RPMI8226 (cell line): Measurements from ENCODE around the gene MYO7B.
"Not testable (repeated sequence)": the region's sequence is repeated elsewhere in the genome, so short reads cannot be mapped to it uniquely, and the experiment has no call there.

Experiments used
- DNase-seq: peaks from one replicate; pipeline ENCODE4 v3.0.0-alpha.2; 2015

Gene MYO7B

DNA sequence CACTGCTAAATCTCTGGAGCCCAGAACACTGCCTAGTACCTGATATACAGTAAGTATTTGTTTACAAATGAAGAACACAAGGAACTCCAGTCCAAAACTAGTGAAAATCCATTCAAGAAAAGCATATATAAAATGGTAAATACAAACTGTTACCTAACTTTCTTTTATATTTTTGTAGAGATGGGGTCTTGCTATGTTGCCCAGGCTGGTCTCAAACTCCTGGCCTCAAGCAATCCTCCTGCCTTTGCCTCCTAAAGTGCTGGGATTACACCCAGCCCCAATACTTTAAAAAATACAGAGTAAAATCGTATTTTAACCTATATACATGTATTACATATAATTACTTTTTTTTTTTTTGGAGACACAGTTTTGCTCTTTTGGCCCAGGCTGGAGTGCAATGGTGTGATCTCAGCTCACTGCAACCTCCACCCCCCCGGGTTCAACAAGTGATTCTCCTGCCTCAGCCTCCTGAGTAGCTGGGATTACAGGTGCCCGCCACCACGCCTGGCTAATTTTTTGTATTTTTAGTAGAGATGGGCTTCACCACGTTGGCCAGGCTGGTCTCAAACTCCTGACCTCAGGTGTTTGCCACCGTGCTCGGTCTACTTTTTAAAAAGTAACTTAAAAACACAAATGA lies 11.2 kb upstream of the MYO7B start:
- DNase-seq: not testable (repeated sequence)

DNA sequence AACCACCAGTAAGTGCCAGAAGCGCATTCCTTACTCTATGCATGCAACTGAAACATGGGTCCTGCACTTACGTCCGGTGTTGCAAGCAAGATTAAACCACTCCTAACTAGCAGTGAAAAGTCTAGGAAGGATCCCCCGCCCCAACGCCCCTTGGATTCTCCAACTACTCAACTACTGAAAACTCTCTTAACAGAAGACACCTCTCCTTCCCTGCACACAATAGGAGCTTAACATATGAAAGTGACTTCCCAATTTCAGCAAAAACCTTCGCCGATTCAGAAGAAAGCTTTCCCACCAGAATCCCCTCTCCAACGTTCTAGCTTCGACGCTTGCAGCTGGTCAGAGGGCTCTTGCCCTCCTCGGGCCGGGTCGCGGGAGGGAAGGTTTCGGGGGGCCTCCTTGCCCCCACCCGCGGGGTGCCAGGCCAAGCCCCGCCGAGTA lies 9.8 kb upstream of the MYO7B start:
- DNase-seq: peak; percentile 38

DNA sequence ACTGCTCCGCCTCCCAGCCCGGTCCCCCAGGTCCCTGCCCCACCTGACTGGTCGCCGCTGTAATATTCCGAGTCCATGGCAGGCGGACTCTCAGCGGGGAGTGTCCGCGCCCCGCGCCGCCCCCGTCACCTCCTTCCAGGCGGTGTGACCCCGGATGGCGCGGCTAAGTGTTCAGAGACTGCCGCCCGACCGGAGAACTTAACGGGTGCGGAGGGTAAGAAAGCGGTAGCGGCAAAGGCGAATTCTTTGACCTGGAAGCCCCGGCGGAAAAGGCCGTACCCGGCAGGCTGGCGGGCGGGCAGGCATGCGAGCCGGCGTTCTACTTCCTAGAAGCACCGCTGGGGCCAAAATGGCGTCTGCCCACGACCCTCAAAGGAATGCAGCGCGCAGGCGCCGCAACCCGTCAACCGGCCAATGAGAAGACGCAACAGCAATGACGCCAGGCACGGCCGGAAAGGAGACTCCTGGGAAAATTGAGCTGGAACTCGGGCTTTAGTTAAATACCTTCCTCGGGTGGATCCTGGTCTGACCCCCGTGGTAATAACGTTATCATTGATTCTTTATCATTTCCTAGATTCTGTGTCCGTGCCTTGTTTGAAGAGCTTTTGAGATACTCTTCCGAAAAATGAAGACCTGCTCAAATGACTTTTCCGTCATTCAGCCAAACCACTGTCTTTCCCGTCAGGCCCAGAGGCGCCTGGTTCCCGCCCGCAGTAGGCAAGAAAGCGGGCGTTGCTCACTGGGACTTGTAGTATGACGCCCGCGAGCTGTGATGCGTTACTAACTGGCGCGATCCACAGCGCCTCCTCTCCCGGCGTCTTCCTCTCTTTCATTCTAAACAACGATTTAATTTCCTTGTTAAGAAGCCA lies 9.1 kb upstream of the MYO7B start, which contains the start of gene IWS1:
TSS of gene IWS1 (minus strand) at position 358 of the 869 bp plus-strand sequence. CDS start at position 77, 281 bp downstream.
- peak; percentile 96 for DNase-seq

- DNase-seq: peak; percentile 48
Observed at GRCh38 chr2:127527001-127527804, 8.3 kb upstream of the MYO7B start.

- DNase-seq: no peak
Observed at GRCh38 chr2:127528487-127528886, 7.0 kb upstream of the MYO7B start.

DNA sequence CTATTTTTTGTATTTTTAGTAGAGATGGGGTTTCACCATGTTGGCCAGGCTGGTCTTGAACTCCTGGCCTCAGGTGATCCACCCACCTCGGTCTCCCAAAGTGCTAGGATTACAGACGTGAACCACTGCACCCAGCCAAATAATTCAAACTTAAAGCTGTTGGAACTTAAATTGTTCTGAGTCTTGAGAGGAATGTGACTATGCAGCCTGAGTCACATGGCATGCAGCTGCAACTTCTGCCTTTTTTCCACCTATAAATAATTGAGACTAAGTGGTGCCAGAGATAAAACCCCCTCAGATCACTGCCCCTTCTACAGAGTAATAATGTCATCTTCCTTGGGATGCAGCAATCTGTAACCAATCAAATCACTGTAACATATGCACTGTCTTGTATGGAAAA lies 6.1 kb upstream of the MYO7B start:
- DNase-seq: not testable (repeated sequence)

DNA sequence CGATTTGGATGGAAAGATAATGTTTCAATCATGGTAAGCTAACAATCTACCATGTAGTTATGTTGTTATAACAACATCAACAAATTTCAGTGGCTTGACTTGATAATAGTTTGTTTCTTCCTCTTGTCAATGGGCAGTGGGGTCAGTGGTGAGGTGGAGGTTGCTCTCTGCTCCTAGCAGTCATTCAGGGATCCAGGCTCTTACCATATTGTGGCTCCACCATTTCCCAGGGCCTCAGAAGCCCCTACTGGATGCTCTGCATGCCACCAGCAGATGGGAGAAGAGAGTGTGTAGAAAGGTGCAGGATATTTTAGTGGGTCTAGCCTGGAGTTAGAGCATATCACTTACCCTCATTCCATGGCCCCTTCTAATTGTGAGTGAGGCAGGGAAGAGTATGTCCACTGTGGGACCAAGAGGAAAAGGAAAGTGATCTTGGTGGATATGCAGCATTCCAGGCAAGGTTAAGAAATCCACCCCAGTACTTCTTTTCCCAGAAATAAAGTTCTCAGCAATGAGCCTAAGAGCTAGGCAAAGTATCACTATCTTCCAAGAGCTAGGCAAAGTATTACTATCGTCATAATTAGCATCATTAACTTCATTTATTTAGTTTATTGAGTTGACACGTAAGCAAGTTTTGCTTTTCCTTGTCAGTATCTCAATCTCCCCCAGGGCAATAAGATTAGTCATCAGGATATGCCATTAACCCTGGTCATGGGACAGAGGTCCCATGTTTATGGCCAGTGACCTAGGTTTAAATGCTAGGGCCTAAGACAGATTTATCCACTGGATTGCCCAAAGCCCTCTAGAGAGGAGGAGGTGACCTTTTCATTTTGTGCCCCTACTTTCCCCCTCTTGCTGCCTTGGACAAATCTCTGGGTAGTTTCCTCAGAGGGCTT lies 5.0 kb upstream of the MYO7B start:
- no peak for DNase-seq

DNA sequence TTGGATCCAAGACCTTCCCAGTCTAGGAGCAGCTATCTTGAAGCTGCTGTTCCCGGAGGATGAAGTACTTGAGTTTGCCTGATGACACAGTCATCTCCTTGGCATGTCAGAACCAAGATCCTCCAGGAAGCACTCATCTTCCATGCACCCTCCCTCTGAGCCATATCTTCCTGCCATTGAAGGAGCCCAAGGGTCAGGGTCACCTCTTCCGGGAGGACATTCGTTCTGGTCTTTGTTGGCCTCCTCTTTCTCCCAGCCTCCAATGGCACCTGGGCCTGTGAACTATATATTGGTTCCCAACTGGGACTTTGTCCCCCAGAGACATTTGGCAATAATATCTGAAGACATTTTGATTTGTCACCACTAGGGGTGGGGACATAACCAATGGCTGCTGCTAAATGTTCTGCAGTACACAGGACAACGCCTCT lies 4.2 kb upstream of the MYO7B start:
- DNase-seq: no peak

DNA sequence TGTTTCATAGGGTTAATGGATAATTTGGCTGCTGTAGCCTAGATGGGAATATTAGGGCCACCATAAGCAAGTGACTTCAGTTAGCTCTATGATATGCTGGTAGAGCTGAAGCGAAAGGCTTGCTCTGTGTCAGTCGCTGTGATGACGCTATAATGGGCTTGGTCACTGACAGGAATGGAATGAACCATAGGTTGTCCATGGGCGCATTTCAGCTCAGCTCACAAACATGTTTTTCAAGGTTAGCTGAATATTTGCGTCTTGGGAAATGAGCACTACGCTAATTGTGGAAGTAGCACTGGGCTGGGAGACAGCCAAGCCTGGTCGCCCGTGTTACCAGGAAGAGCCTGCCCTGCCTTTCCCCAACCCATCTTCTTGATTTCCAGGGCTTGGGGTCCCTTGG lies 3.2 kb upstream of the MYO7B start:
- no peak for DNase-seq

- no peak for DNase-seq
Observed at GRCh38 chr2:127535918-127536317, 435 bp downstream of the MYO7B start.

DNA sequence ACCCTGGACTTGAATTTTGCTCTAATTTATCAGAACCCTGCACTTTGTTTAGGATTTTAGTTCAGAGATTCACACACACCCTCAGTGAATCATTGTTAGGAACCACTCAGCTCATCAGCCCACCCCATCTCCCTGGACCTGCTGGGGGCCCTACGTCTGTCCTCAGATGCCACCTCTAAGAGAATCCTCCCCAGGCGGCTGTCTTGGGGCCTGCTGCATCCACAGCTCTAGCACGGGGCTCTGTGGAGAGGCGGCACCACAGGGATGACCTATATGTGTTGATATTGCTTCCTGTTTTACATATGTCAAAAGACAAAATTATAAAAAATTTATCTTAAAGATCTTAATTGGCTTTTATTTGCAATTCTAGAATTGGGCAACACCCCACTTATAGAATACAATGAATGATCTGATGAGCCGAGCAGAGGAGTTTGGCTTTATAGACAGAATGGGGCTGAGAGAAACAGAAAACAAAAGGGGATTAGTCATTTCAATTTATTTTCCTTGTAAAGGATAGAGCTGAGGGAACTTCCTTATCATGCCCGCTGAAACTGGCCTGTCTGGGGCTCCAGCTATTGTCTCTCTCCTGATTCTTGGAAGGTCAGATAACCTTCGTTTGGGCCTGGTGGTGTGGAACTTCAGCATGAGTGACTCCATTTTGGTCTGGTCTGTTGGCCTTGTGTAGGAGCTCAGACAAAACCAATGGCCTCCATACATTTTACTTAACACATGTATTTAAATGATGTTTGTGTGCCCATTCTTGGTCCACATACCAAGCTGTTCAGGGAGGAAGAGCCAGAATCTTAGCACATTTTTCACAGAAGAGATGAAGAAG lies 1.4 kb downstream of the MYO7B start:
- no peak for DNase-seq

GRCh38 chr2:127537644-127538043 lies 2.2 kb downstream of the MYO7B start:
- DNase-seq: no peak

GRCh38 chr2:127541809-127542208 lies 6.3 kb downstream of the MYO7B start:
- no peak for DNase-seq

GRCh38 chr2:127542231-127542630 lies 6.7 kb downstream of the MYO7B start:
- DNase-seq: no peak

DNA sequence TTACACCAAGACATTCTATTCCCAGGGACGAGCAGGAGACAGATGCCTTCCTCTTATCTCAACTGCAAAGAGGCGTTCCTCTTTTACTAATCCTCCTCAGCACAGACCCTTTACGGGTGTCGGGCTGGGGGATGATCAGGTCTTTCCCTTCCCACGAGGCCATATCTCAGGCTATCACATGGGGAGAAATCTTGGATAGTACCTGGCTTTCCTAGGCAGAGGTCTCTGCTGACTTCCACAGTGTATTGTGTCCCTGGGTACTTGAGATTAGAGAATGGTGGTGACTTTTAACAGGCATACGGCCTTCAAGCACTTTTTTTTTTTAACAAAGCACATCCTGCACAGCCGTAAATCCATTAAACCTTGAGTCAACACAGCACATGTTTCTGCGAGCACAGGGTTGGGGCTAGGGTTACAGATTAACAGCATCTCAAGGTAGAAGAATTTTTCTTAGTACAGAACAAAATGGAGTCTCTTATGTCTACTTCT lies 7.6 kb downstream of the MYO7B start:
- not testable (repeated sequence) for DNase-seq

DNA sequence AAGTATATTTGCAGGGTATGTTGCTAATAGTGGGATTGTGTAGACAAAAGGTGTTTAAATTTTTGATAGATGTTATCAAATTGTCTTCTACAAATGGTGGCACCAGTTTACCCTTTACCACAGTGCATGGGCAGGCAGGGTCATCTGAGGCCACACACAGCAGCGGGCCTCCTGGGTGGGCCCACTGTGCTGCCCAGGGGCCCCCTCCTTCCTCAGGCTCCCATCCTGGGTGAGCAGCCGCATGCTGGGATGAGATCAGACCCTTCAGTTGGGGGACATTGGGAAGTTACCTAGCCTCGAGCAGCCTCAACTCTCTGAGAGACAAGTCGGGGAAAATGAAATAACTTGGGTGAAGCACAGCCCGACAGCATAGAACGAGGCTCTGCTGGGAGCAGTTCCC lies 9.7 kb downstream of the MYO7B start:
- no peak for DNase-seq

DNA sequence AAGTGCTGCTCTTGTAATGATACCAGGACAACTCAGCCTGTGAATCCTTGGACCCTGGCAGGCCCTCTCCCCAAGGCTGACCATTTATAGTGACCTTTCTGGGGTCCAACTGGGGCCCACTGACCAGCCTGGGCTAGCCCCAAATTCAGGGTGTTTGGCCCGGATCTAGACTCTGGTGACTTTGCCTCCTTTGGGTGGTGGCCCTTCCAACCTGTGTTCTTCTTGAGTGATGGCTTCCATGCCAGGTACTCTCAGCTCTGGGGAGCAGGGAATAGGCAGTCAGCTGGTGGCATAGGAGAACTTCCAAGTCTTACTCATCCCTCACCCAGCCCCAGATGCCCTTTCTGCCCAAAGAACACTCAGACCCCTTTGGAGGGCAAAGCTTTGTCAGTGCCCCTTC lies 10.3 kb downstream of the MYO7B start:
- no peak for DNase-seq

GRCh38 chr2:127546797-127547196 lies 11.3 kb downstream of the MYO7B start:
- DNase-seq: no peak

DNA sequence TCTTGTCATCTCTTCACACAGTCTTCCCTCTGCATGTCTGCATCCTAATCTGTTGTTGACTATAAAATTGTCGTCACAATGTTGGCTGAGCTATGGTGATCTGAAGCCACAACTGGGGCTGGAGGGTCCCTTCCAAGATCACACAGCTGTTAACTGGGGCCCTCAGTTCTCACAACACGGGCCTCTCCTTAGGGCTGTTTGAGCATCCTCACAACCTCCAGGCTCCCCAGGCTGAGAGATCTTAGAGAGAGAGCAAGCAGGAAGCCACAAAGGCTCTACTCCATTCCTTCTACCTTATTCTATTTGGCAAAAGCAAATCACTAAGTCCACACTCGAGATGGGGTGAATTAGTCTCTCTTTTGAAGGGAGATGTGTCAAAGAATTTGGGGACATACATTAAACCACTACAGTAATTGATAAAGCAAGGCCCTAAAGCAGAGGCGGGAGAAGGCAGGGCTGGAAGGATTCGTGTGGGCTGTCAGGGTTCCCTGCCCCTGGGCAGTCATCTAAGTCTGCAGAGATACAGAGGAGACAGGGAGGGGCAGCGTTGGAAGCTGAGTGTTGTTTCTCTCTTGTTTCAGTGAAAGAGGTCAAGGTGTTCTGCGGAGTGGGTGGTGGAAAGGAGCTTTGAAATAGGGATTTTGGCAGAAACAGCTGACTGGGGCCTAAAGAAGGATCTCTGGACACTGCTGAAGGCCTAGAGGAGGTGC lies 15.9 kb downstream of the MYO7B start:
- no peak for DNase-seq

DNA sequence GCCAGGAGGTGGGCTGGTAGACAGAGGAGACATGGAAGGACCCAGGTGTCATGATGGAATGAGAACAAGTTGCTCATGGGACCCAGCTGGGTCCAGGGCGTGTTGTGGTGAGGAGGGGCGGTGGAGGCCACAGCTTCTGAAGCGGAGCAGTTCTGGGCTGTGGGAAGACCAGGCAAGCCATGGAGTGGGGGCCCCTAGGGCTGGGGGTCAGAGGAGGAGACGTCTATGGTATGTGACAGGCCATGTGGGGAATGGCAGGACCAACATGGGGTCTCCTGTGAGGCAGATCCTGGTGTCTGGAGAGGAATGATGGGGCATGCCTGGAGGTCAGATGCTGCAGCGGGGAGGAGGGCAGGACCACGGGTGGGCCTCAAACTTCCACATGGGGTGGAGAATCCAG lies 16.9 kb downstream of the MYO7B start:
- DNase-seq: no peak
